Erythroblast (primary cell): ENCODE measurements around the gene FBXL19.

Experiments used
- DNase-seq, 2 experiments: peaks; one replicate each; lab custom pipeline; 2025; lab: John Stamatoyannopoulos, UW
- GATA1 ChIP-seq: IDR thresholded peaks from 2 replicates; pipeline ENCODE4 v1.6.1; 2011; ENCODE audit warnings: low read depth, mild to moderate bottlenecking, control low read depth, low read length, moderate library complexity
- POLR2A ChIP-seq: IDR thresholded peaks from 2 replicates; pipeline ENCODE4 v1.6.1; 2011; ENCODE audit warnings: mild to moderate bottlenecking, low read length

FBXL19 gene

GRCh38 chr16:30964574-30965226 is 41.3 kb downstream of the FBXL19 start:
- no peak for DNase-seq
- TF ChIP-seq GATA1 (no peak), POLR2A (no peak)

GRCh38 chr16:30965436-30965835 is 42.1 kb downstream of the FBXL19 start:
- TF ChIP-seq POLR2A (no peak), GATA1 (no peak)
- no peak for DNase-seq

GRCh38 chr16:30966033-30966619 is 42.8 kb downstream of the FBXL19 start:
- no peak for DNase-seq
- no peak for TF ChIP-seq GATA1
- TF ChIP-seq POLR2A, result no peak

GRCh38 chr16:30967795-30968194 is 44.4 kb downstream of the FBXL19 start:
- no peak for DNase-seq
- TF ChIP-seq POLR2A (no peak), GATA1 (no peak)

GRCh38 chr16:30969246-30969842 is 46.0 kb downstream of the FBXL19 start:
- no peak for TF ChIP-seq POLR2A
- TF ChIP-seq GATA1, result no peak
- no peak for DNase-seq

- TF ChIP-seq POLR2A (no peak), GATA1 (no peak)
- no peak for DNase-seq
These were observed 47.9 kb downstream of the FBXL19 start for GRCh38 chr16:30971298-30971697.

GRCh38 chr16:30972872-30973271 is 49.5 kb downstream of the FBXL19 start:
- no peak for TF ChIP-seq POLR2A
- TF ChIP-seq GATA1, result no peak
- DNase-seq, result peak in 1 of 2 experiments; percentile 71

- no peak for TF ChIP-seq POLR2A
- TF ChIP-seq GATA1, result no peak
- DNase-seq, result peak; percentile 72 to 92
These were observed 51.0 kb downstream of the FBXL19 start for GRCh38 chr16:30974348-30974747.

- no peak for TF ChIP-seq POLR2A
- no peak for TF ChIP-seq GATA1
- DNase-seq, result no peak
These were observed 53.1 kb downstream of the FBXL19 start for GRCh38 chr16:30976486-30976885.

- no peak for TF ChIP-seq GATA1
- no peak for TF ChIP-seq POLR2A
- peak; percentile 48 to 53 for DNase-seq
These were observed 54.1 kb downstream of the FBXL19 start for GRCh38 chr16:30977502-30977901.

GRCh38 chr16:30979170-30980022 is 56.0 kb downstream of the FBXL19 start:
- DNase-seq, result no peak
- TF ChIP-seq POLR2A (no peak), GATA1 (no peak)

- TF ChIP-seq GATA1 (no peak), POLR2A (no peak)
- DNase-seq, result no peak
These were observed 56.6 kb downstream of the FBXL19 start for GRCh38 chr16:30980023-30980371.

- DNase-seq, result no peak
- TF ChIP-seq GATA1, result no peak
These were observed 57.1 kb downstream of the FBXL19 start for GRCh38 chr16:30980434-30980833.

- no peak for DNase-seq
- no peak for TF ChIP-seq POLR2A
- no peak for TF ChIP-seq GATA1
These were observed 57.6 kb downstream of the FBXL19 start for GRCh38 chr16:30980959-30981358.
